GM12891 (cell line): Measurements from ENCODE around the gene ZNF805.

Source experiments
- DNase-seq: peaks from one replicate; pipeline ENCODE4 v3.0.0; 2011; ENCODE audit warnings: low spot score; ENCODE audit not compliant: insufficient read length
- FAIRE-seq: peaks from 2 replicates; lab custom pipeline; 2011; peaks lifted over from hg19 to GRCh38; lab: Jason Lieb, UNC
- PAX5 ChIP-seq: IDR thresholded peaks from 2 replicates; pipeline ENCODE4 v1.6.1; 2011; ENCODE audit warnings: low read length, moderate library complexity, mild to moderate bottlenecking; ENCODE audit not compliant: insufficient read depth, severe bottlenecking
- POLR2A ChIP-seq: IDR thresholded peaks from 2 replicates; pipeline ENCODE4 v1.6.1; 2011; ENCODE audit warnings: low read depth, low read length, control low read depth
- POLR2AphosphoS5 ChIP-seq: IDR thresholded peaks from 2 replicates; pipeline ENCODE4 v1.6.1; 2011; ENCODE audit warnings: low read depth, low read length, control low read depth
- POU2F2 ChIP-seq: IDR thresholded peaks from 2 replicates; pipeline ENCODE4 v1.6.1; 2011; ENCODE audit warnings: low read depth, mild to moderate bottlenecking, control low read depth, low read length, moderate library complexity
- SPI1 ChIP-seq: IDR thresholded peaks from 2 replicates; pipeline ENCODE4 v1.6.1; 2011; ENCODE audit warnings: low read depth, low read length, control low read depth
- TAF1 ChIP-seq: IDR thresholded peaks from 2 replicates; pipeline ENCODE4 v1.6.1; 2011; ENCODE audit warnings: low read depth, low read length, control low read depth

ZNF805 gene

DNA sequence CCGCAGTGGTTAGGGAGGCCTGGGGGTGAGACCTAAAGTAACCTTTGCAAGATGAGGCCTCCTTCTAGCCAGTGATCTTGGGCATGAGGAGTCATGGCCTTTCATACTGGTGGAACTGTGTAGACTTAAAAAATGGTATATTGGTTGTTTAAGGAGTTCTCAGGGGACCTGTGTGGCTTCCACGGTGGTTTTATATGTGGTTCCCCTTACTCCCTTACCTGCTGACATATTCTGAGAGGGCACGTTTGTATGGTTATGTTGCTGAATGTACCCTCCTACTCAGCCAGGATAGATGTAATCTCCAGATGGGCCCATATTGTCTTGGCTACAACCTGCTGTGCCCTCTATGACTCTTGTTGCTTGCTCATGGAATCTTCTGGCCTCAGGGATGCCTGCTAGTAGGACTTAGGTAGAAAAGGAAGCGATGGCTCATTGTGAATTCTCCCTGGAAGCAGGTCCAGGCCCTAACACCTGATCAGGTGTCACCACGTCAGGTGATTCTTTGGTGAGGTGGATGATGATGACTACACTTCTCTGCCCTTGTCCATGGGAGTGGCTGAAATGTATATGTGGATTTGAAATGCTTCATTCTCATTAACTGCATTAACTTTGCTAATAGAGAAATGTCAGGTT, 41.7 kb downstream of the ZNF805 start:
- DNase-seq (no peak), FAIRE-seq (peak; percentile 20)
- TF ChIP-seq TAF1 (no peak), POLR2AphosphoS5 (no peak), PAX5 (no peak), POLR2A (no peak), POU2F2 (no peak), SPI1 (no peak)

DNA sequence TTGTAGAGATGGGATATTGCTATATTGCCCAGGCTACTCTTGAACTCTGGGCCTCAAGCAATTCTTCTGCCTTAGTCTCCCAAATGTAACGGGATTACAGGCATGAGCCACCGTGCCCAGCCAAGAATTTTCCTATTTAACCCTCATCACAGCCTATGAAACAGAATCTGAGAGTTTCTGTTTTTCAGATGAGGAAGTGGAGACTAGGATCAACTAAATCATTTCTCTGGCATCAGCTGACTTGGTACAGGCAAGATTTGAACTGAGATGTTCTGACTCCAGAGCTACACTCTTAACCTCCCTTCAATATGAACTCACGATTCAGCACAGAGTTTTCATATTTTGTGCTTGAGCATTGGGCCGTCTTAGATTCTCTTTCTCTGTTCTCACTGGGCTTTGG, 47.9 kb downstream of the ZNF805 start:
- FAIRE-seq (no peak), DNase-seq (no peak)
- TF ChIP-seq SPI1 = peak; percentile 65
- no peak for TF ChIP-seq POLR2AphosphoS5
- TF ChIP-seq PAX5 = no peak
- 0 out of 2 replicates have a peak, but pooled peaks have one; percentile 18 for TF ChIP-seq POLR2A
- no peak for TF ChIP-seq POU2F2
- no peak for TF ChIP-seq TAF1

DNA sequence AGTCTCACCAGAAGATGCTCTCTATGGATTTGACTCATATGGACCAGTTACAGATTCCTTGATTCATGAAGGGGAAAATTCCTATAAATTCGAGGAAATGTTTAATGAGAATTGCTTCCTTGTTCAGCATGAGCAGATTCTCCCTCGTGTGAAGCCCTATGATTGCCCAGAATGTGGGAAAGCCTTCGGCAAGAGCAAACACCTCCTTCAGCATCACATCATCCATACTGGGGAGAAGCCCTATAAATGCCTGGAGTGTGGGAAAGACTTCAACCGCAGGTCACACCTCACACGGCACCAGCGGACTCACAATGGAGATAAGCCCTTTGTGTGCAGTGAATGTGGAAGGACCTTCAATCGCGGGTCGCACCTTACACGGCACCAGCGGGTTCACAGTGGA, 50.5 kb downstream of the ZNF805 start:
- no peak for DNase-seq
- no peak for TF ChIP-seq POLR2AphosphoS5
- no peak for TF ChIP-seq POU2F2
- TF ChIP-seq SPI1 = no peak
- no peak for TF ChIP-seq POLR2A
- no peak for TF ChIP-seq PAX5
- no peak for TF ChIP-seq TAF1
- FAIRE-seq = no peak

DNA sequence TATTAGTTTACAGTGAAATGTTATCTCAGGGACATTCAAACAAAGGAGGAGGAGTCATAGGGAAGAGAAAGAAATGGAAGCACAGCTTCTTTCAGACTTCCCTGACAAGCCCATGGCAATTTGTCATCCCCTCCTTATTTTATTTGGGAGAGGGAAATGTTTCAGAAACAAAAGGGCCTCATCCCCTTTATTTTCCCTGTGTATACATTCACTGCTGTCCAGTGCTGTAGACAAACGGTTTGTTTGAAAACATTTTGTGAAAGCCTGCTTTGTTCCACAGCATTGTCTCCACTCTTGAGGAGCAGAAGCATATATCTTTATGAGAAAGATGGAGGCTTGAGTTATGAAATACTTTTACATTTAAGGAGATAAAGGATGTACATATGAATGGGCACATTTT, 52.1 kb downstream of the ZNF805 start:
- DNase-seq (no peak), FAIRE-seq (no peak)
- TF ChIP-seq POLR2AphosphoS5 (no peak), POU2F2 (no peak), TAF1 (no peak), POLR2A (no peak), SPI1 (no peak), PAX5 (no peak)

DNA sequence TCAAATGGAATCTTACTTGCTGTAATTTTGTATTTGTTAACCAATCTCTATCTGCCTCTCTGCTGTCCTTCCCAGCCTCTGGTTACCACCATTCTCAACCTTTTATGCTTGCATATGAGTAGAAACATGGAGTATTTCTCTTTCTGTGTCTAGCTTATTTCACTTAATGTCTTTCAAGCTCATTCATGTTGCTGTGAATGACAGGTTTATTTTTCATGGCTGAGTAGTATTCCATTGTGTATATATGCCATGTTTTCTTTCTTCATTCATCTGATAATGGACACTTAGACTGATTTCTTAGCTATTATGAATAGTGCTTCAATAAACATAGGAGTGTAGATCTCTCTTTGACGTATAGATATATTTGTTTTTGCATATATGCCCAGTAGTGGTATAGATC, 53.3 kb downstream of the ZNF805 start:
- DNase-seq (no peak), FAIRE-seq (no peak)
- TF ChIP-seq TAF1 = no peak
- no peak for TF ChIP-seq POU2F2
- TF ChIP-seq POLR2AphosphoS5 = no peak
- TF ChIP-seq PAX5 = no peak
- no peak for TF ChIP-seq POLR2A
- no peak for TF ChIP-seq SPI1

DNA sequence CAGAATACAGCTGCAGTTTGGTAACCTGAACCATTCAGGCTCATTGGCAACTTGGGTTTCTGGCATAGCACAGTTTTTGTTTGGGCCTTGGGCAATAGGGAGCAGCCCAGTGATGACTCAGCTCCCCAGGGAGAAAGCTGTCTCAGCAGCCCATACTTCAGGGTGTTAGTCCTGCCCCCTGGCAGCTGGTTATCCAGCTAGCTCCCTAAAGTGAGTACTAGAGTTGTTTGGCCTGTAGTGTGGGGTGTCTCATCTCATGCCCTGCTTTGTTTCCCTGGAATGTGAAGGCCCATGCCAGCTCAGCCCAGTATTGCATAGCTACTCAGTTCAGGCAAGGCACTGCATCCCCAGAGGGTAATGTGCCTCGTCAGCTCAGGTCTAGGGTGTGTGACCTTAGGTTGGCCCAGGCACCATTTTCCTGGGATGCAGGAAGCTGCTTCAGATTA, 61.6 kb downstream of the ZNF805 start:
- no peak for FAIRE-seq
- no peak; the same call in 1 of the 2 replicates for TF ChIP-seq POLR2A
- no peak for TF ChIP-seq TAF1
- no peak for TF ChIP-seq POLR2AphosphoS5
- no peak for TF ChIP-seq SPI1
- TF ChIP-seq POU2F2 = no peak
- TF ChIP-seq PAX5 = no peak
- DNase-seq = no peak

DNA sequence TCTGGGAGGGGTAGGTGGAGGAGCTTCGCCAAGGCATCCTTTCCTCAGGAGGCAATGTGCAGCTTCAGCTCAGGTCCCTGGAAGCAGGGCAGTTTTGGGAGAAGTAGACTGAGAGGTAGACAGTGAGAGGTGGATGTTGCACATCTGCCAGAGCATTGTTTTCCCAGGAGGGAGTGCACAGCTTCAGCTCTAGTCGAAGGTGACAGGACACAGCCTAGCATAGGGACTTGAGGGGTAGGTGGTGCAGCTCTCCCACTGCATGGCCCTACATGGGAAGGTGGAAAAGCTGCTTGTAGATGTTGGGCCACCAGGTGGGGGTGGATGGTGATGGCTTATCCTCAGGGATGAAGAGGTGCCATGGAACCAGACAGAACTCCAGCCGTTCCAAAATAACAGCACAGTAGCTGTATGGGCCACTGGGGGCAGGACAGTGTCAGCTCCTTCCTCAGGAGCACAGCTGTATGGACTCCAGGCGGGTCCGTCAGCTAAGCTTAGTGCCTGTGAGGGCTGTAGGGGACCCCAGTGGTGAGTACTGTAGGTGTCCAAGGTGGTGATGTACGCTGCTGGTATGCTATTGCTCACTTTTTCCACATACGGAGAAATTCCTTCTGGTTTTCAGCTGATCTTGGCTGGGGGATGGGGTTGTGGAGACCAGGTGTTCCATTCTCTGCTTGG, 62.4 kb downstream of the ZNF805 start:
- DNase-seq (no peak), FAIRE-seq (no peak)
- no peak for TF ChIP-seq PAX5
- no peak for TF ChIP-seq TAF1
- TF ChIP-seq POLR2AphosphoS5 = peak; percentile 62
- no peak for TF ChIP-seq SPI1
- TF ChIP-seq POU2F2 = peak; percentile 13; the same call in 1 of the 2 replicates
- TF ChIP-seq POLR2A = peak; percentile 35; the same call in 1 of the 2 replicates
